ENCODE data around the gene ZBTB43.

ZBTB43 gene

DNA sequence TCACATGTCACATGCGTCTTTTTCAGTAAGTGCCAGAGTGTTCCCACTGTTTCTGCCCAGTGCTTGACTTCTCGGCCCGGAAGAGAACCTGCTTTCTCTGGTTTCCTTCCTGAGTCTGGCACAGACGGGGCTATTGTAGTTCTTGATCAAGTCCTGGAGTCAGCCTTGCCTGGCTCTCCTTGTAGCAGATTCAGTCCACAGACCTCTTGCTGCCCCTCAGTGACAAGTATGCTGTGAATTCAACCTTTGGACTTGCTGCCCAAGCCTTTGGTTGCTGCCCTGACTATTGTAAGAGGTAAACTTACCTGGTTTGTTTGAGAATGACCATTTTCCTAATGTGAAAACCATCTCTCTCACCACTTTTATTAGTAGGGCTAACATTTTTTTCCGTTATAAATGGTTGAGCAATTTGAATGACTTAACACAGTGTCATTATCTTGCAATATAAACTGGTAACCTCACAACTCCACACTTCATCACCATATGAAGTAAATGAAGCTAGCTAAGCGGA lies 80.3 kb downstream of the ZBTB43 start:
- H3K4me3 ChIP-seq (ENCODE audit: low read length): no peak overlapping the region
- no peak for TF ChIP-seq CTCF (conservative IDR thresholded peaks at IDR 0.05; ENCODE audit: low read depth, low read length)
- DNase-seq (ENCODE audit: low read depth): no peak

GRCh38 chr9:126886034-126886822 lies 81.4 kb downstream of the ZBTB43 start:
- no peak for DNase-seq (ENCODE audit: low read depth)
- H3K4me3 ChIP-seq (ENCODE audit: low read length): no peak overlapping the region
- no peak for TF ChIP-seq CTCF (conservative IDR thresholded peaks at IDR 0.05; ENCODE audit: low read depth, low read length)

GRCh38 chr9:126886897-126887296 lies 82.1 kb downstream of the ZBTB43 start:
- no peak for TF ChIP-seq CTCF (conservative IDR thresholded peaks at IDR 0.05; ENCODE audit: low read depth, low read length)
- DNase-seq (ENCODE audit: low read depth): no peak
- H3K4me3 ChIP-seq (ENCODE audit: low read length): no peak overlapping the region

Measured in retinal pigment epithelial cell (primary cell).